DND-41 (cell line): ENCODE measurements around the gene CFAP58.

Experiments
- EZH2 ChIP-seq: IDR thresholded peaks from 3 replicates; pipeline ENCODE4 v1.6.1; 2012; ENCODE audit warnings: borderline replicate concordance, low read depth, mild to moderate bottlenecking, moderate library complexity, low read length, inconsistent platforms; ENCODE audit not compliant: severe bottlenecking
- TF ChIP-seq, protein P1 (sequence below): IDR thresholded peaks from 2 replicates; pipeline ENCODE4 v1.5.1; 2012; ENCODE audit warnings: borderline replicate concordance, low read length, moderate library complexity, mild to moderate bottlenecking; ENCODE audit not compliant: poor library complexity, severe bottlenecking; ENCODE audit errors: extremely low read depth

DNA sequence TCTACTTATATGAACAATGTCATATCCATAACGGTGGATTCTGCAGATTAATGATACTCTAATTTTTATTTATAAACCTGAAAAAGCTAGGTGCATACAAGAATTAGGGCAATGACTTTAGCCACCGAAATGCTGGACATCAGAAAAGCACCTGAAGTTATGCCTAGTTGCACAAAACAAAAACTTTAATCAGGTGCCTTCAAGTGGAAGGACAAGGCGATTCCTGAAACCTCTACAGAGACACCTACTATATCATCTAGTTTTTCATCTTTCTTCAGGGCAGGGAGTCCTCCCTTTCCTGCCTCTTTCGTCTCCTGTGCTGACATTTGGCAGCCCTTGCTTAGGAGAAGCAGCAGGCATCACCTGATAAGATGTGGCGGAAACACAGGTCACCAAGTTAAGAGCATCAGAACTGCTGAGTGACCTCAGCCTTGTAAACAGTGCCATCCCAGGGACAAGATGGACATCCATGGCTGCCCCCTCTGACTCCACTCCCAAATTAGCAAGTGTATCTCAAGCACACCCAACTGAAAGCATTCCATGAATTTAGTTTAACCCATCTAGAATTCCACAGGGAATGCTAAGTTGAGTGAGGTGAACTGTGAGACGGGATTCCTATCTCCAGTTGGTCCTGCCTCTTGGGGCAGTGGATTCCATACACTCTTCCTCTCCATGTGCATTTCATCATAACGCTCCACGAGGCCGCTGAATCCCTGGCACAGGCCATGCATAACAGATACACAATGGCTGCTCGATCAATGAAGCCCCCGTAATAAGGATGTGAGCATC lies 21.2 kb upstream of the CFAP58 start:
- TF ChIP-seq EZH2 = no peak
- TF ChIP-seq, protein P1, sequence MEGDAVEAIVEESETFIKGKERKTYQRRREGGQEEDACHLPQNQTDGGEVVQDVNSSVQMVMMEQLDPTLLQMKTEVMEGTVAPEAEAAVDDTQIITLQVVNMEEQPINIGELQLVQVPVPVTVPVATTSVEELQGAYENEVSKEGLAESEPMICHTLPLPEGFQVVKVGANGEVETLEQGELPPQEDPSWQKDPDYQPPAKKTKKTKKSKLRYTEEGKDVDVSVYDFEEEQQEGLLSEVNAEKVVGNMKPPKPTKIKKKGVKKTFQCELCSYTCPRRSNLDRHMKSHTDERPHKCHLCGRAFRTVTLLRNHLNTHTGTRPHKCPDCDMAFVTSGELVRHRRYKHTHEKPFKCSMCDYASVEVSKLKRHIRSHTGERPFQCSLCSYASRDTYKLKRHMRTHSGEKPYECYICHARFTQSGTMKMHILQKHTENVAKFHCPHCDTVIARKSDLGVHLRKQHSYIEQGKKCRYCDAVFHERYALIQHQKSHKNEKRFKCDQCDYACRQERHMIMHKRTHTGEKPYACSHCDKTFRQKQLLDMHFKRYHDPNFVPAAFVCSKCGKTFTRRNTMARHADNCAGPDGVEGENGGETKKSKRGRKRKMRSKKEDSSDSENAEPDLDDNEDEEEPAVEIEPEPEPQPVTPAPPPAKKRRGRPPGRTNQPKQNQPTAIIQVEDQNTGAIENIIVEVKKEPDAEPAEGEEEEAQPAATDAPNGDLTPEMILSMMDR = no peak
